ENCODE results near the gene RBM19. TPM values are rescaled to one million over a fixed set of nuclear protein-coding genes. Genes with fewer than 3 reads are reported as not detected.

RBM19 gene
- total and polyA plus RNA-seq, 2 donors (not counting 1 experiment from before 2014, with no cell fraction given) = 10.5 to 16.5 TPM

GRCh38 chr12:113823816-113824215 is 142.3 kb downstream of the RBM19 start:
- Histone ChIP-seq H3K27ac (ENCODE audit: insufficient read depth, low read length) (no peak overlapping the region), H4K20me1 (ENCODE audit: control insufficient read depth, extremely low read depth, insufficient read depth, low read length) (no peaks in the 10 kb centered on the region), H3K79me2 (ENCODE audit: control insufficient read depth, insufficient read depth, low read length) (no peaks in the 10 kb centered on the region), H3K4me1 (ENCODE audit: control insufficient read depth, extremely low read depth, insufficient read depth, low read length) (no peaks in the 10 kb centered on the region), H2AFZ (ENCODE audit: low read length) (no peak overlapping the region), H3K9ac (ENCODE audit: insufficient read depth, low read length) (no peak overlapping the region), H3K36me3 (ENCODE audit: control insufficient read depth, insufficient read depth, low read length) (no peaks in the 10 kb centered on the region), H3K4me3 (replicated peaks in 1 of 4; ENCODE audit: control extremely low read depth in 1 of 4, insufficient read depth in 1 of 4, low read depth in 3 of 4, low read length in 4 of 4) (no peak overlapping the region), H3K27me3 (ENCODE audit: control insufficient read depth, insufficient read depth, low read length) (no peaks in the 10 kb centered on the region), H3K4me2 (ENCODE audit: extremely low read depth, insufficient read depth, low read length) (no peak overlapping the region), H3K9me3 (ENCODE audit: control insufficient read depth, insufficient read depth, low read depth, low read length) (no peaks in the 10 kb centered on the region)
- TF ChIP-seq EZH2 (IDR thresholded peaks at IDR 0.05; ENCODE audit: low read length, missing control alignments) (no peak), CTCF (conservative IDR thresholded peaks at IDR 0.05 in 1 of 2, IDR thresholded peaks at IDR 0.05 in 1 of 2; ENCODE audit: low read depth in 1 of 2, low read length in 2 of 2) (no peak)
- no peak for DNase-seq (ENCODE audit: low read depth in 2 of 2)

- DNase-seq (ENCODE audit: low read depth in 2 of 2) = no peak
- TF ChIP-seq CTCF (conservative IDR thresholded peaks at IDR 0.05 in 1 of 2, IDR thresholded peaks at IDR 0.05 in 1 of 2; ENCODE audit: low read depth in 1 of 2, low read length in 2 of 2) (no peak), EZH2 (IDR thresholded peaks at IDR 0.05; ENCODE audit: low read length, missing control alignments) (no peak)
- H3K4me1 ChIP-seq (ENCODE audit: control insufficient read depth, extremely low read depth, insufficient read depth, low read length) = no peaks in the 10 kb centered on the region
- H3K36me3 ChIP-seq (ENCODE audit: control insufficient read depth, insufficient read depth, low read length) = no peaks in the 10 kb centered on the region
- no peaks in the 10 kb centered on the region for H3K79me2 ChIP-seq (ENCODE audit: control insufficient read depth, insufficient read depth, low read length)
- no peak overlapping the region for H3K4me3 ChIP-seq (replicated peaks in 1 of 4; ENCODE audit: control extremely low read depth in 1 of 4, insufficient read depth in 1 of 4, low read depth in 3 of 4, low read length in 4 of 4)
- H3K9me3 ChIP-seq (ENCODE audit: control insufficient read depth, insufficient read depth, low read depth, low read length) = no peaks in the 10 kb centered on the region
- no peak overlapping the region for H3K4me2 ChIP-seq (ENCODE audit: extremely low read depth, insufficient read depth, low read length)
- no peaks in the 10 kb centered on the region for H3K27me3 ChIP-seq (ENCODE audit: control insufficient read depth, insufficient read depth, low read length)
- H4K20me1 ChIP-seq (ENCODE audit: control insufficient read depth, extremely low read depth, insufficient read depth, low read length) = no peaks in the 10 kb centered on the region
- H3K27ac ChIP-seq (ENCODE audit: insufficient read depth, low read length) = no peak overlapping the region
- H3K9ac ChIP-seq (ENCODE audit: insufficient read depth, low read length) = no peak overlapping the region
- no peak overlapping the region for H2AFZ ChIP-seq (ENCODE audit: low read length)
These were observed 143.1 kb downstream of the RBM19 start for GRCh38 chr12:113823016-113823415.

GRCh38 chr12:113820842-113821241 is 145.3 kb downstream of the RBM19 start:
- no peaks in the 10 kb centered on the region for H3K4me1 ChIP-seq (ENCODE audit: control insufficient read depth, extremely low read depth, insufficient read depth, low read length)
- H3K36me3 ChIP-seq (ENCODE audit: control insufficient read depth, insufficient read depth, low read length) = peaks cover 1% of the 10 kb centered on the region
- H4K20me1 ChIP-seq (ENCODE audit: control insufficient read depth, extremely low read depth, insufficient read depth, low read length) = no peaks in the 10 kb centered on the region
- no peaks in the 10 kb centered on the region for H3K9me3 ChIP-seq (ENCODE audit: control insufficient read depth, insufficient read depth, low read depth, low read length)
- no peaks in the 10 kb centered on the region for H3K79me2 ChIP-seq (ENCODE audit: control insufficient read depth, insufficient read depth, low read length)
- no peak overlapping the region for H3K9ac ChIP-seq (ENCODE audit: insufficient read depth, low read length)
- TF ChIP-seq CTCF (conservative IDR thresholded peaks at IDR 0.05 in 1 of 2, IDR thresholded peaks at IDR 0.05 in 1 of 2; ENCODE audit: low read depth in 1 of 2, low read length in 2 of 2) (no peak), EZH2 (IDR thresholded peaks at IDR 0.05; ENCODE audit: low read length, missing control alignments) (no peak)
- no peak overlapping the region for H2AFZ ChIP-seq (ENCODE audit: low read length)
- no peaks in the 10 kb centered on the region for H3K27me3 ChIP-seq (ENCODE audit: control insufficient read depth, insufficient read depth, low read length)
- no peak overlapping the region for H3K4me2 ChIP-seq (ENCODE audit: extremely low read depth, insufficient read depth, low read length)
- DNase-seq (ENCODE audit: low read depth in 2 of 2) = no peak
- no peak overlapping the region for H3K4me3 ChIP-seq (replicated peaks in 1 of 4; ENCODE audit: control extremely low read depth in 1 of 4, insufficient read depth in 1 of 4, low read depth in 3 of 4, low read length in 4 of 4)
- no peak overlapping the region for H3K27ac ChIP-seq (ENCODE audit: insufficient read depth, low read length)
